ENCODE measurements around the gene CLDN16. TPM values are rescaled to one million over a fixed set of nuclear protein-coding genes. Genes with fewer than 3 reads are reported as not detected.

The CLDN16 gene
- total and polyA plus RNA-seq, 2 donors (not counting 1 experiment from before 2014, with no cell fraction given) = not detected

DNA sequence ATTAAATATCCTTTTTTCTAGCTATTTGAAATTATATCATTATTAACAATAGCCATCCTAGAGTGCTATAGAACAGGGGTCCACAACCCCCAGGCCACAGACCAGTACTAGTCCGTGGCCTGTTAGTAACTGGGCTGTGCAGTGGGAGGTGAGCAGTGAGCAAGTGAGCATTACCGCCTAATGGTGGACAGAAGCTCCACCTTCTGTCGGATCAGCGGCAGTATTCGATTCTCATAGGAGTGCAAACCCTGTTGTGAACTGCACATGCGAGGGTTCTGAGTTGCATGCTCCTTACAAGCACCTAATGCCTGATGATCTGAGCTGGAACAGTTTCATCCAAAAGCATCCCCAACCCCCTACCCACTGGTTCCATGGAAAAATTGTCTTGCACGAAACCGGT is 11.7 kb downstream of the CLDN16 start:
- no peaks in the 10 kb centered on the region for H3K27me3 Mint-ChIP-seq
- no peaks in the 10 kb centered on the region for H3K9me3 Mint-ChIP-seq (ENCODE audit: insufficient read depth)
- intact Hi-C loops (cut with micrococcal nuclease) = no loop called here
- no peak overlapping the region for H2AFZ ChIP-seq (ENCODE audit: insufficient read depth, low read depth, low read length, poor library complexity, severe bottlenecking)
- H3K4me3 ChIP-seq (ENCODE audit: control extremely low read depth in 1 of 5, extremely low read depth in 1 of 5, insufficient read depth in 1 of 5, low read depth in 2 of 5, low read length in 4 of 5) = no peak overlapping the region
- 100% methylated on average over 3 of the region's 8 CpGs for WGBS (ENCODE audit: insufficient coverage)
- H3K4me3 Mint-ChIP-seq = no peak overlapping the region
- ChIA-PET CTCF (no interaction called here), POLR2A (no interaction called here)
- H3K79me2 ChIP-seq (ENCODE audit: control insufficient read depth, insufficient read depth, low read length) = no peaks in the 10 kb centered on the region
- DNase-seq (no peak), ATAC-seq (ENCODE audit: low read depth) (no peak)
- H3K27ac Mint-ChIP-seq = no peak overlapping the region
- H4K20me1 ChIP-seq (ENCODE audit: control insufficient read depth, insufficient read depth, low read length, poor library complexity, severe bottlenecking) = no peaks in the 10 kb centered on the region
- H3K9me3 ChIP-seq (ENCODE audit: control extremely low read depth in 1 of 3, control insufficient read depth in 2 of 3, insufficient read depth in 1 of 3, low read length in 2 of 3) = no peaks in the 10 kb centered on the region
- H3K36me3 ChIP-seq (replicated peaks in 1 of 2; ENCODE audit: control extremely low read depth in 1 of 2, control insufficient read depth in 1 of 2, extremely low read depth in 1 of 2, insufficient read depth in 2 of 2, low read length in 1 of 2) = no peaks in the 10 kb centered on the region
- H3K27me3 ChIP-seq (replicated peaks in 1 of 4; ENCODE audit: control extremely low read depth in 1 of 4, control insufficient read depth in 3 of 4, insufficient read depth in 4 of 4, low read length in 3 of 4) = no peaks in the 10 kb centered on the region
- no peak overlapping the region for H3K4me2 ChIP-seq (replicated peaks; ENCODE audit: low read depth, low read length, poor library complexity, severe bottlenecking)
- H3K27ac ChIP-seq (ENCODE audit: low read length in 2 of 2) = no peak overlapping the region
- H3K9ac ChIP-seq (ENCODE audit: low read length) = no peak overlapping the region
- no peak for TF ChIP-seq EZH2 (IDR thresholded peaks at IDR 0.05; ENCODE audit: borderline replicate concordance, insufficient read depth, low read depth, low read length, poor library complexity, severe bottlenecking)
- H3K4me1 Mint-ChIP-seq = no peaks in the 10 kb centered on the region
- no peaks in the 10 kb centered on the region for H3K4me1 ChIP-seq (ENCODE audit: control insufficient read depth in 2 of 2, insufficient read depth in 2 of 2, low read length in 2 of 2)

DNA sequence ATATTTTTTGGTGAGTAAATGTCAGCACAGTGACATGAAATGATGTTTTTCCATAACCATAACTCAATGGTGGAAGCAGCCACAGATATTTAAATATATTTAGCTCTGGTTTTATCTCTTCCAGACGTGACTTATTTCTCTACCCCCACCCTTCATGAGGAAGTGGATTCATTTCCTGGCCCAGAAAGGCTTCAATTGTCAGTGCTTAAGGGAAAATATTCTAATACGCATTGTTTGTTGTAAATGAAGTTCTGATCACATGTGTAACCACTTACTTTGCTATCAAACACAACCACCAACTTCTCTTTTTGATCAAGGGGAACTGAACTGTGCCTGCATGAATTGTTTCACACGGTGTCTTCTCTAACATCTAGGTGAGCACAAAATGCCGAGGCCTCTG is 14.0 kb downstream of the CLDN16 start:
- Histone ChIP-seq H3K27ac (ENCODE audit: low read length in 2 of 2) (no peak overlapping the region), H3K4me2 (replicated peaks; ENCODE audit: low read depth, low read length, poor library complexity, severe bottlenecking) (no peak overlapping the region), H3K79me2 (ENCODE audit: control insufficient read depth, insufficient read depth, low read length) (no peaks in the 10 kb centered on the region), H3K27me3 (replicated peaks in 1 of 4; ENCODE audit: control extremely low read depth in 1 of 4, control insufficient read depth in 3 of 4, insufficient read depth in 4 of 4, low read length in 3 of 4) (no peaks in the 10 kb centered on the region), H3K4me3 (ENCODE audit: control extremely low read depth in 1 of 5, extremely low read depth in 1 of 5, insufficient read depth in 1 of 5, low read depth in 2 of 5, low read length in 4 of 5) (no peak overlapping the region), H4K20me1 (ENCODE audit: control insufficient read depth, insufficient read depth, low read length, poor library complexity, severe bottlenecking) (no peaks in the 10 kb centered on the region), H3K9me3 (ENCODE audit: control extremely low read depth in 1 of 3, control insufficient read depth in 2 of 3, insufficient read depth in 1 of 3, low read length in 2 of 3) (no peaks in the 10 kb centered on the region), H2AFZ (ENCODE audit: insufficient read depth, low read depth, low read length, poor library complexity, severe bottlenecking) (no peak overlapping the region), H3K4me1 (ENCODE audit: control insufficient read depth in 2 of 2, insufficient read depth in 2 of 2, low read length in 2 of 2) (no peaks in the 10 kb centered on the region), H3K9ac (ENCODE audit: low read length) (no peak overlapping the region), H3K36me3 (replicated peaks in 1 of 2; ENCODE audit: control extremely low read depth in 1 of 2, control insufficient read depth in 1 of 2, extremely low read depth in 1 of 2, insufficient read depth in 2 of 2, low read length in 1 of 2) (no peaks in the 10 kb centered on the region)
- WGBS (ENCODE audit: insufficient coverage) = 38% methylated on average over 2 of the region's 4 CpGs
- ATAC-seq (ENCODE audit: low read depth) (no peak), DNase-seq (no peak)
- H3K9me3 Mint-ChIP-seq (ENCODE audit: insufficient read depth) = no peaks in the 10 kb centered on the region
- ChIA-PET CTCF (no interaction called here), POLR2A (no interaction called here)
- H3K4me3 Mint-ChIP-seq = no peak overlapping the region
- no peaks in the 10 kb centered on the region for H3K4me1 Mint-ChIP-seq
- H3K27ac Mint-ChIP-seq = no peak overlapping the region
- no peaks in the 10 kb centered on the region for H3K27me3 Mint-ChIP-seq
- TF ChIP-seq, protein P1, sequence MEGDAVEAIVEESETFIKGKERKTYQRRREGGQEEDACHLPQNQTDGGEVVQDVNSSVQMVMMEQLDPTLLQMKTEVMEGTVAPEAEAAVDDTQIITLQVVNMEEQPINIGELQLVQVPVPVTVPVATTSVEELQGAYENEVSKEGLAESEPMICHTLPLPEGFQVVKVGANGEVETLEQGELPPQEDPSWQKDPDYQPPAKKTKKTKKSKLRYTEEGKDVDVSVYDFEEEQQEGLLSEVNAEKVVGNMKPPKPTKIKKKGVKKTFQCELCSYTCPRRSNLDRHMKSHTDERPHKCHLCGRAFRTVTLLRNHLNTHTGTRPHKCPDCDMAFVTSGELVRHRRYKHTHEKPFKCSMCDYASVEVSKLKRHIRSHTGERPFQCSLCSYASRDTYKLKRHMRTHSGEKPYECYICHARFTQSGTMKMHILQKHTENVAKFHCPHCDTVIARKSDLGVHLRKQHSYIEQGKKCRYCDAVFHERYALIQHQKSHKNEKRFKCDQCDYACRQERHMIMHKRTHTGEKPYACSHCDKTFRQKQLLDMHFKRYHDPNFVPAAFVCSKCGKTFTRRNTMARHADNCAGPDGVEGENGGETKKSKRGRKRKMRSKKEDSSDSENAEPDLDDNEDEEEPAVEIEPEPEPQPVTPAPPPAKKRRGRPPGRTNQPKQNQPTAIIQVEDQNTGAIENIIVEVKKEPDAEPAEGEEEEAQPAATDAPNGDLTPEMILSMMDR (IDR thresholded peaks at IDR 0.05) = no peak
- no peak for TF ChIP-seq EZH2 (IDR thresholded peaks at IDR 0.05; ENCODE audit: borderline replicate concordance, insufficient read depth, low read depth, low read length, poor library complexity, severe bottlenecking)
- intact Hi-C loops (cut with micrococcal nuclease) = no loop called here

Measured in B cell (primary cell).